ENCODE data around the gene SCGB1A1.

SCGB1A1 gene

GRCh38 chr11:62398011-62398994 lies 20.5 kb upstream of the SCGB1A1 start:
- DNase-seq, result no peak

DNA sequence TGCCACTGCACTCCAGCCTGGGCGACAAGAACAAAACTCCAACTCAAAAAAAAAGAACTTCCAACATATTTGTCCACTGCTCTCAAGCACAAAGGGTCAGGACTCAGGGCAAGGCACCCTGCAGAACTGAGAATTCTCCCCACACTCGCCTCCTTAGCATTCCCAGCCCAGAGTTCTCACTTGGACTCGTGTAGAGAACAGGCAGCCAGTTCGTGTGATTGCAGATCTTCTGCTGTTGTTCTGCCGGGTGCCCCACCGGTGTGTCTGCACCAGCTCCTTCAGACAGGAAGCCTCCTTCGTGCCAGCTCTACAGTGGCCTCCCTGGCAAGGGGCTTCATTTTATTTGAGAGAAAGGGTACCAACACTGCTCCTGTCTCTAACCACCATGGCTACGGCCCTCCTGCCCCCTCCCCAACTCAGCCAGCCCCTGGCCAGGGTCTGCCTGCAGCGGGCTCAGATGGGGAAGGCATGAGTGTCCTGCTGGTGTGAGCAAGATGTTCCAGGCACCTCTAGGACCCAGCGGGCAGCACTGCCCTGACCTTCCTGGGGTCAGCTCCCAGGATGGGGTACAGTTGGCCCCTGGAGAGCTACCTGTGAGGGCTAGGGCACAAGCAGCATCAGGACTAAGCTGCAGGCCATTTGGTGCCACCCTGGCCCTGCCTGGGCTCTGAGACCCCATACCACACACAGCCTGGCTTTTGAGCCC lies 19.5 kb upstream of the SCGB1A1 start:
- no peak for DNase-seq

GRCh38 chr11:62399878-62400266 lies 19.0 kb upstream of the SCGB1A1 start:
- DNase-seq, result no peak

GRCh38 chr11:62400281-62400680 lies 18.6 kb upstream of the SCGB1A1 start:
- DNase-seq, result no peak

- no peak for DNase-seq
Measured at GRCh38 chr11:62400760-62401159, 18.1 kb upstream of the SCGB1A1 start.

- no peak for DNase-seq
Measured at GRCh38 chr11:62401356-62401755, 17.5 kb upstream of the SCGB1A1 start.

DNA sequence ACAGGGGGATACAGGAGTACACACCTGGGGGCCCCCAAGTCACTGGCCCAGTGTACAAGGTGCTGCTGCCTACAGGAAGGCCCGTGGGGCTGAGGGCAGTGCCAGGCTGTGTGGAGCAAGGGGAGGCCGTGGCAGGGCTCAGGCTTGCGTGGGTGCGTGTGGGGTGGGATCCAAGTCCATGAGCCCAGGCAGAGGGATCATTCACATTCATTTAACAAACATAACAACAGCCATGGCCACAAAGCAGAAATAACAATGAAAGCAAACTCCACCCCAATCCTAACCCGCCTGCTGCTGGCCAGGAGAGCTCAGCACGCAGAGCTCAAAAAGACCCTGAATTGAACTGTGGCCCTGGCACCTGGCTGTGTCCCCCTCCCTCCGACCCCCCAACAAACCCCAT lies 17.0 kb upstream of the SCGB1A1 start:
- no peak for DNase-seq

DNA sequence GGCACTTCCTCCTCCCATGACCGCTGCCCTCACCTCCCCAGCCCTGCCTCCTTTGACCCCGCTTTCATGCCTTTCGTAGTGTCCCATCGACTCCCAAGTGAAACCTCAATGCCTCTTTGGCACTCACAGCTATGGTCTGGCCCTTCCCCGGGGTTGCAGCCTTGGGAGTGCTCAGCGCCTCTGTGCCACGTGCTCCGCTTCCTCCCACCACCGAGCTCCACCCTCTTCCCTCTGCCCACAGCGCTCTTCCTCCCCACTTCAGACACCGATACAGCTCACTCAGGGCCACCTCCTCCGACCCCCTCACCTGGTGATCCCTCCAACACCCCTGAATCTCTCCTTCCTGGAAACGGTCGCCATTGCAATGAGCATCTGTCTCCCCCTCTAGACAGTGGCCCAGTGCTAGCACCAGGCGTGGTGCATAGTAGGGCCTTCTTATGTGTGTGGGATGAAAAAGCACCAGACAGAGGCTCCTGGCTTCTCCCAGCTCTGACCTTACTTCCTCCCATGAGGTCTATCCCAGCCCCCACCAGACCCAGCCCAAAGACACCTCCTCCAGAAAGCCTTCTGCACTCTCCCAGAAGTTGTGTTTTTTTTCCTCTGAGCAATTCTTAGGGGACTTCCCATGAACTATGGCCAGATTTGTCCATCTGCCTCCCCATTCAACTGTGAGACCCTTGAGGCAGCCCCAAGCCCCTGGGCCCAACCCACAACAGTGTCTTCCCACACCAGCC lies 16.4 kb upstream of the SCGB1A1 start:
- no peak for DNase-seq

- no peak for DNase-seq
Measured at GRCh38 chr11:62402960-62403730, 15.7 kb upstream of the SCGB1A1 start.

DNA sequence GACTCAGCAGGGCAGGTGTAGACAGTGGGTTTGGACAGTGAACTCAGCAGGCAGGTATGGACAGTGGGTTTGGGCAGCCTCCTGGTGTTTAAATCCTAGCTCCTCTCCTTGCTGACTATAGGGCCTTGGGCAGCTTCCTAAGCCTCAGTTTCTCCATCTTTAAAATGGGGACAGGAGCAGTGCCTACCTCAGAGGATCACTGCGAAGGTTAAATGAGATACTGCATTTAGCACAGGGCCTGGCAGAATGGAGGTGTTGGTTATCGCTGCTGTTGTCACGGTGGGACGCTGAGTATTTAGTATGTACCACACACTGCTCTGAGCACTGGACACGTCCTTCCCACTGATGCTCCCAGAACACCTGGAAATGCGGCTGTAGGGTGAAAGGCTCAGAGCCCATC lies 14.4 kb upstream of the SCGB1A1 start:
- no peak for DNase-seq

DNA sequence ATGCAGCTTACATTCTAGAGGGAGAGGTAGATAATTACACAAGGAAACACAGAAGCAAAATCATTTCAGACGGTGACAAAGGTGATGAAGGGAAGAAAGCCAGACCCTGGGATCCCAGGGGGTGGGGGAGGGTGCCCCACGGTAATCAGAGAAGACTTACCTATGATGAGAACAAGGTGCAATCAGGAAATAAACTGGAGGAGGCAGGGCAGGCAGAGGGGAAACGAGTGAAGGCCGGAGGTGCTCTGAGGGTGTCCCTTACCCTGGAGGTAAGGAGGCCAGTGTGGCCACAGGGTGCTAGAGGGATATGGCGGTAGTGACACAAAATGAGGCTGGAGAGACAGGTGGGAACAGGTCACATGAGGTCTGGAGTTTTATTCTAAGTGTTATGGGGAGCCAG lies 13.9 kb upstream of the SCGB1A1 start:
- no peak for DNase-seq

DNA sequence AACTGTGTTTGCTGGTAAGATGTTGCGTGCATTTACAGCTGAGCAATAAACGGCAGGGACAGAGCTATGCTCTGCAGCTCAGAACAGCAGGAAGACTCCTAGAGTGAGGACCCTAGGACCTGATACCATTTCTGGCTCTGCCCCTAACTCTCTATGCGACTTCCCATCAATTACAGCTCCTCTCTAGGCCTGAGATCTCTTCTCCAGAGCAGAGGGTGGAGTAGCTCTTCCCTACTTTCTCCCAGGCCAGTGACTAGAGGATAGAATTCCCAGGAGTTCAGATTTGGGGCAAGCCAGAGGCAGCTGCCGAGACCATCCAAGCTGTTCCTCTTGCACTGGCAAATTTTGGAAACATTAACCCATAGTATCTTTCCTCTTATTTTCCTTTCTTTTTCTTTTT lies 12.8 kb upstream of the SCGB1A1 start:
- no peak for DNase-seq

- peak; percentile 16 to 40 for DNase-seq
Measured at GRCh38 chr11:62409831-62410230, 9.0 kb upstream of the SCGB1A1 start.

DNA sequence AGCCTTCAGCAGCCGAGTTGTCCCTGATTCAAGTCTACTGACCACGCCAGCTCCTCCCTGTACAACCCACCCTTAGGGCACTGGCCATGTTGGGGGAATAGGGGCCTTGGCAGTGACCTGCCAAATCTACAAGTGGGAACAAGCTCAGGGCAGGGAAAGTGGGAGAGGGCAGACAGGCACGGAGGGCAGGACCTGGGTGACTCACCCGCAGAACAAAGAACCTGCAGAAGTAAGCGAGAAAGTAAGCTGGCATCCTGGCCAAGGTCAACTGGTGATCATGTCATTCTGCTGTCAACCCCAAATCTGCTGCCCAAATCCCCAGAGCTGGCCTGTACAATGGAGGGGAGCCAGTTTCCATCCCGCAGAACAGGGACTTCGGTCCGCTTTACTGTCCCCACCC lies 7.9 kb upstream of the SCGB1A1 start:
- no peak for DNase-seq

DNA sequence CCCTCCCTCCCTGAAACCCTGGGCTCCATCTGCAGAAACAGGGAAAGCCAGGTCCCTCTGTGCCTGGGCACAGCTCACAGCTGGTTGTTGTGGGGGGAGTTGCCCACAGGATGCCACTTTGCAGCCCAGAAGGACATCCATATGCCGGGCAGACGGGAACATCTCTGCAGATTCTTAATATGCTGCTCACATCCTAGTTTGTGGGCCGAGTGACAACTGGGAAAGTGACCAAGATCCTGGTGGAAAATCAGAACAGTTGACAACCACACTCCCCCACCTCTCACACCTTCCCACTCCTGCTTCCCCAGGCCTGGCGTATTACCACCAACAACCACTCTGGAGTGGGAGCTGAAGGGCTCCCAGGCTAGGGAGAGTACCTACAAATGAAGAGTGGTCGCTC lies 7.3 kb upstream of the SCGB1A1 start:
- peak in 1 of 2 experiments; percentile 36 for DNase-seq

- no peak for DNase-seq
Measured at GRCh38 chr11:62413060-62413696, 5.7 kb upstream of the SCGB1A1 start.

- DNase-seq, result no peak
Measured at GRCh38 chr11:62416596-62416995, 2.2 kb upstream of the SCGB1A1 start.

DNA sequence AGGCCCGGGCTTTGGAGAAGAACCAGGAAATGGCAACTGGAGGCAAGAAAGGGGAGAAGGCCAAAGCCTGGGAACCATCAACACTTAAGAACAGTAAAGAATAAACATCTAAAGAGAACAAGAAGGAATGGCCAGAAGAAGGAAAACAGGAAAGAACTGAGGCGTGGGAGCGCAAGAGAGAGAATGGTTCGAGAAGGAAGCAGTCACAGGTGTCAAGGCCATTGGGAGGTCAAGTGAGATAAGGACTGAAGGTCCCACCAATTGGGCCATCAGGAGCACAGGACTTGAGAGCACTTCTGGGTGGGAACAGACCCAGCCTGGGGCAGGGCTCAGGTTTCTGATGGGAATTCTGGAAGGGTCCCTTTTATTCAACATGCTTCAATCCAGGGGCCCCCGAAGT lies 697 bp upstream of the SCGB1A1 start:
- DNase-seq, result no peak

DNA sequence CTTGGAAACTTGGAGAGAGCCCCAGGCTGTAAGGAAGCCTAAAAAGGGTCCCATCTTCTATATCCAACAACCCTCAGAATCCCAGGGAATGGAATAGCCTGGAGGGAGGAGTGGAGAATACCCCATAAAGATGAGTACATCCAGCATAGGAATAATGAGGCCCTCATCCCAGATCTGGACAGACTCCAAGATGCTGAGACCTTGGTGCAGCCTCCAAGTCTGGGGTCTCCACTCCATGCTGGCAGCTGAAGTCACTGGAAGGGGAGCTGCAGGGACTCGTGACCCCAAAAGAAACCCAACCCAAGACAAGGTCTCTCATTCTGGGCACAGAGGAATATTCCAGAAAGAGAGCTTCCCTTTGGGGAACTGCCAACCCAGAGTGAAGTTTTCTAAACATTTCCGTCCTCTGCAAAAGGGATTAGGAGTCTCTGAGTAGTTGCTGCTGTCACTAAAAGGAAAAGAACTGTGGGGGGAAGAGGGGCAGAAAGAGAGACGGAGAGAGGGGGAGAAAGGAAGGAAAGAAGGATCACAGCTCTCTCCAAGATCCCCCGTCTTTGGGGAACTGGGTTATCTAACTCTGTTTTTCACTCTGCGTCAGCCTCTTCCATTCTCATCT lies 589 bp downstream of the SCGB1A1 start:
- DNase-seq, result no peak

- no peak for DNase-seq
Measured at GRCh38 chr11:62419943-62420342, 1.1 kb downstream of the SCGB1A1 start.

GRCh38 chr11:62420882-62421281 lies 2.0 kb downstream of the SCGB1A1 start:
- no peak for DNase-seq

- no peak for DNase-seq
Measured at GRCh38 chr11:62421996-62422395, 3.2 kb downstream of the SCGB1A1 start.

Measured in NCI-H524 (cell line).